D341Med (cell line): ENCODE results near the gene TRIM59.
A peak's percentile ranks its signal among the peaks of the same experiment; 100 is the strongest.
"Not testable (repeated sequence)": the region's sequence is repeated elsewhere in the genome, so short reads cannot be mapped to it uniquely, and the experiment has no call there.

Experiments
- DNase-seq: peaks from one replicate; pipeline ENCODE4 v3.0.0; 2012; ENCODE audit warnings: low spot score

The TRIM59 gene

GRCh38 chr3:160454995-160455394 lies 5.4 kb upstream of the TRIM59 start:
- DNase-seq: peak; percentile 52

GRCh38 chr3:160452251-160452650 lies 2.7 kb upstream of the TRIM59 start:
- DNase-seq: not testable (repeated sequence)

GRCh38 chr3:160451602-160452001 lies 2.0 kb upstream of the TRIM59 start:
- DNase-seq: no peak

GRCh38 chr3:160450846-160451245 lies 1.3 kb upstream of the TRIM59 start:
- no peak for DNase-seq

GRCh38 chr3:160448845-160449635 lies 546 bp downstream of the TRIM59 start:
- no peak for DNase-seq

- DNase-seq: no peak
Observed at GRCh38 chr3:160447544-160447943, 2.0 kb downstream of the TRIM59 start.

- DNase-seq: no peak
Observed at GRCh38 chr3:160446522-160447056, 3.0 kb downstream of the TRIM59 start.

GRCh38 chr3:160445854-160446253 lies 3.7 kb downstream of the TRIM59 start:
- DNase-seq: no peak

- DNase-seq: no peak
Observed at GRCh38 chr3:160444411-160444810, 5.2 kb downstream of the TRIM59 start.

GRCh38 chr3:160440687-160441086 lies 8.9 kb downstream of the TRIM59 start:
- DNase-seq: no peak

GRCh38 chr3:160437083-160437455 lies 12.5 kb downstream of the TRIM59 start:
- no peak for DNase-seq

- no peak for DNase-seq
Observed at GRCh38 chr3:160435747-160436146, 13.8 kb downstream of the TRIM59 start.

GRCh38 chr3:160435095-160435494 lies 14.5 kb downstream of the TRIM59 start:
- no peak for DNase-seq

- no peak for DNase-seq
Observed at GRCh38 chr3:160434071-160434470, 15.5 kb downstream of the TRIM59 start.

- DNase-seq: no peak
Observed at GRCh38 chr3:160427832-160428424, 21.7 kb downstream of the TRIM59 start.

GRCh38 chr3:160417311-160417710 lies 32.3 kb downstream of the TRIM59 start:
- DNase-seq: no peak

GRCh38 chr3:160413613-160414248 lies 35.9 kb downstream of the TRIM59 start:
- DNase-seq: peak; percentile 66

GRCh38 chr3:160412477-160412876 lies 37.1 kb downstream of the TRIM59 start:
- DNase-seq: no peak

- DNase-seq: no peak
Observed at GRCh38 chr3:160409812-160410610, 39.6 kb downstream of the TRIM59 start.

GRCh38 chr3:160403796-160404470 lies 45.7 kb downstream of the TRIM59 start:
- no peak for DNase-seq

- DNase-seq: no peak
Observed at GRCh38 chr3:160403028-160403545, 46.5 kb downstream of the TRIM59 start.
